ENCODE measurements around the gene FLOT2.
"Not testable (repeated sequence)": the region's sequence is repeated elsewhere in the genome, so short reads cannot be mapped to it uniquely, and the experiment has no call there.

FLOT2 gene

GRCh38 chr17:28893248-28894183 is 4.0 kb downstream of the FLOT2 start:
- DNase-seq = peak; percentile 82 to 88

- no peak for DNase-seq
Measured at GRCh38 chr17:28892024-28892423, 5.5 kb downstream of the FLOT2 start.

GRCh38 chr17:28891201-28891600 is 6.3 kb downstream of the FLOT2 start:
- DNase-seq = no peak

- peak in 1 of 2 donors; percentile 38 for DNase-seq
Measured at GRCh38 chr17:28889996-28890395, 7.5 kb downstream of the FLOT2 start.

GRCh38 chr17:28888832-28889231 is 8.7 kb downstream of the FLOT2 start:
- no peak for DNase-seq

- peak; percentile 31 to 44 for DNase-seq
Measured at GRCh38 chr17:28887871-28888471, 9.6 kb downstream of the FLOT2 start.

- no peak for DNase-seq
Measured at GRCh38 chr17:28885951-28886350, 11.6 kb downstream of the FLOT2 start.

GRCh38 chr17:28885363-28885762 is 12.2 kb downstream of the FLOT2 start:
- no peak for DNase-seq

- no peak for DNase-seq
Measured at GRCh38 chr17:28883967-28884702, 13.4 kb downstream of the FLOT2 start.

GRCh38 chr17:28882154-28882895 is 15.2 kb downstream of the FLOT2 start:
- no peak for DNase-seq

- no peak for DNase-seq
Measured at GRCh38 chr17:28881533-28882056, 15.9 kb downstream of the FLOT2 start.

- DNase-seq = no peak
Measured at GRCh38 chr17:28880572-28880945, 17.0 kb downstream of the FLOT2 start.

GRCh38 chr17:28879886-28880571 is 17.5 kb downstream of the FLOT2 start:
- DNase-seq = no peak

GRCh38 chr17:28878981-28879380 is 18.6 kb downstream of the FLOT2 start:
- no peak for DNase-seq

- DNase-seq = no peak
Measured at GRCh38 chr17:28878158-28878910, 19.2 kb downstream of the FLOT2 start.

- DNase-seq = not testable (repeated sequence)
Measured at GRCh38 chr17:28877150-28877711, 20.3 kb downstream of the FLOT2 start.

GRCh38 chr17:28875848-28876550 is 21.5 kb downstream of the FLOT2 start:
- DNase-seq = no peak

- no peak for DNase-seq
Measured at GRCh38 chr17:28874750-28875149, 22.8 kb downstream of the FLOT2 start.

- DNase-seq = no peak
Measured at GRCh38 chr17:28873839-28874238, 23.7 kb downstream of the FLOT2 start.

- DNase-seq = no peak
Measured at GRCh38 chr17:28871056-28871579, 26.4 kb downstream of the FLOT2 start.
